Measurements from ENCODE around the gene TNFRSF14.

The TNFRSF14 gene

DNA sequence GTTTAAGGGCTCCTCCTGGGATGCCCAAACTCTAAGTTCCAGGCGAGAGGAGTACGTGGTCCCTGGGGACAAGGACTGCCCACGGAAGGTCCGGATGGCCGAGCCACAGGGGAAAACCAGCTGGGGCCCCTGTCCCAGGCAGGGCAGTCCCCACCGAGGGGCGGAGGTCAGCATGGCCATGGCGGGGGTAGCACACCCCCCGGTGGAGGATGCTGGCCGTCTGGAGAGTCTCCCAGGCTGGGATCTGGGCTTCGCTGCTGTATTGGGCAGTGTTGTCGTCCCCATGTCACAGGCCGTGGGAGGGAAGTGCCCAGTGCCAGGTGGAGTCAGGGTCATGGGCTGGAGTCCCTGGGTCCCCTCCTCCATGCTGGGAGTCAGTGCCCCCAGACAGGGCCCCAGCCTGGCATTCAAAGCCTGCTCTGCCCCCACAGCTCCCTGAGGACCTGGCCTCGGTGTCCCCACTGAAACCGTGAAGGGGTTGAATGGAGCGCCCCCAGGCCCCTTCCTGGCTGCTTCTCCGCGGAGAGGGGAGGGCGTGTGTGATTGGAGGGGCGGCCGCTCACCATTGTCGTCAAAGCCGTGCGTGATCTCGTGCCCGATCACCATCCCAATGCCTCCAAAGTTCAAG, 37.2 kb downstream of the TNFRSF14 start:
- DNase-seq (ENCODE audit: low read depth, low spot score): no peak

GRCh38 chr1:2594001-2594640, 38.0 kb downstream of the TNFRSF14 start:
- DNase-seq (ENCODE audit: low read depth, low spot score): no peak
- no peak overlapping the region for H3K4me3 ChIP-seq (ENCODE audit: low read length)

More for the DNA sequence above, 37.2 kb downstream of the TNFRSF14 start:
- H3K4me3 ChIP-seq (ENCODE audit: low read length): no peak overlapping the region

- DNase-seq (ENCODE audit: low read depth, low spot score): no peak
- H3K4me3 ChIP-seq (ENCODE audit: low read length): no peak overlapping the region
These were observed 38.5 kb downstream of the TNFRSF14 start for GRCh38 chr1:2594641-2595131.

DNA sequence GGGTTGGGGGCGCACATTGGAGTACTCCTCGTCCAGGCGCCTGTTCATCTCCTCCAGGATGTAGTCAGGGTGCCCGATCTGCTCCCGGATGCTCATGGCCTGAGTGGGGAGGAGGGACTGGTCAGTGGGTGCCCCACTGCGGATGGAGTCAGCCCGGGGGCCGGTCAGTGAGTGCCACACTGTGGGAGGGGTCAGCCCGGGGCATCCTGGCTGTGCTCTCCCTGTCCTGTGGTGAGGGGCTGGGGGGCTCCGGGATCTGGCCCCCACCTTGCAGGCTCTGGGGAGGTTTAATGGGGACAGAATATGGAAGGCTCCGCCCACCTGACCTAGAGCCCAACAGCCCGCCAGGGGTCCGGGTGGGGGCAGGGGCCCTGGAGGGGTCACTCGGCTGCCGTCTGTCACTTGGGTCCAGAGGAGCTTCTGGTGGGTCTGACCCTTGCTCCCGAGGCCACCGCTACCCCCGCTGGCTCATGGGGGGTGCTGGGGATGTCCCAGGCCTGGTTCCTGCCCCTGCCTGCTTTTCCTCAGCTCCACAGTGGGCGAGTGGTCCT, 39.2 kb downstream of the TNFRSF14 start:
- H3K4me3 ChIP-seq (ENCODE audit: low read length): no peak overlapping the region
- DNase-seq (ENCODE audit: low read depth, low spot score): no peak

GRCh38 chr1:2595812-2596529, 39.8 kb downstream of the TNFRSF14 start:
- no peak for DNase-seq (ENCODE audit: low read depth, low spot score)
- no peak overlapping the region for H3K4me3 ChIP-seq (ENCODE audit: low read length)

- DNase-seq (ENCODE audit: low read depth, low spot score): no peak
These were observed 40.6 kb downstream of the TNFRSF14 start for GRCh38 chr1:2596530-2597333.

GRCh38 chr1:2597441-2598328, 41.5 kb downstream of the TNFRSF14 start:
- no peak overlapping the region for H3K4me3 ChIP-seq (ENCODE audit: low read length)
- no peak for DNase-seq (ENCODE audit: low read depth, low spot score)

More at GRCh38 chr1:2596530-2597333, 40.6 kb downstream of the TNFRSF14 start:
- no peak overlapping the region for H3K4me3 ChIP-seq (ENCODE audit: low read length)

DNA sequence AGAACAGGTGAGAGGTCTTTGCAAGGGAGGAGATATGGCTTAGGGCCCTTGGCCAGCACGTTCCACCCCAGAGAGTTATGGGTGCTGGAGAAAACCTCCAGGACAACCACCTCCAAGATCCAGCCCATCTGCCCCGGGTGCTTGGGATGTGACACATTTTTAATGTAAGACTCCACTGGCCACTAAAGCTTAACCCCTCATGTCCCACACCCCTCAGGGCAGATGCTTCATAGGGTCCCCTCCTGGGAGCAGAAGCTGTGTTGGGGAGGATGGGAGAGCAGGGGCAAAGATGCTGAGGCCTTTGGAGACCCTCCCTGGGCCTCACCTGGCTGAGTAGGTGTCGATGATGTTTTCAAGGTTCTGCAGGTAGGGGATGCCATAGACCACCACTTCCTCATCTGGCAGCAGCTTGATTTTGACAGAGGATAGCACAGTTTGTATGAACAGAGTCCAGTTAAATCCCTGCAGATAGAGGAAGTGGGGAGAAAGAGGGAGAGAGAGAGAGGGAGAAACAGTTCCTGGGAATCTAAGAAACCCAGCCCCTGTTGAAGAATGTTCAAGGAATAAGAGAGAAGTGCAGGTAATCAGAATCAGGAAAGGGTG, 42.3 kb downstream of the TNFRSF14 start:
- H3K4me3 ChIP-seq (ENCODE audit: low read length): no peak overlapping the region
- DNase-seq (ENCODE audit: low read depth, low spot score): no peak

GRCh38 chr1:2601721-2602303, 45.6 kb downstream of the TNFRSF14 start:
- no peak overlapping the region for H3K4me3 ChIP-seq (ENCODE audit: low read length)
- DNase-seq (ENCODE audit: low read depth, low spot score): no peak

DNA sequence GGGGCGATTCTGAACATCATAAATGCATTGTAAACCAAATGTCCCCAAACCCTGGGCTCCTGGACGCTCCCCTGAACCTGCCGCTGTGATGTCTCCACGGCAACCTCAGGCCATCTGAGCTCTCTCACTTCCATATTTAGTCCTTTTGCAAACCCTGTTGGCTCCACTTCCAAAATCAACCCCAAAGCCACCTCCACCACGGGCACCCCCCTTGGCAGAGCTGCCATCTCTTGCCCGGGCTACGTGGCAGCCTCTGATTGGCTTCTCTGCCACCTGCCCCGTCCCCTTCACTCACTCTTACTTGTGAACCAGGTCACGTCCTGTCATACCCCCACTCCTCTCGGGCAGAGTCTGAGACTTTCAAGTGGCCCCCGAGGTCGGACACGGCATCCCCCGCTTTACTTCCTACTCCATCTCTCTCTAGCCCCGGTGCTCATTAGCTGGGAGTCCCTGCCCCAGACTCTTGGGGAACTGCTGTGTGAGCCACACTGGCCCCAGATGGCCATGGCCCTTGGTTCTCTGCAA, 46.2 kb downstream of the TNFRSF14 start:
- DNase-seq (ENCODE audit: low read depth, low spot score): no peak
- H3K4me3 ChIP-seq (ENCODE audit: low read length): no peak overlapping the region

DNA sequence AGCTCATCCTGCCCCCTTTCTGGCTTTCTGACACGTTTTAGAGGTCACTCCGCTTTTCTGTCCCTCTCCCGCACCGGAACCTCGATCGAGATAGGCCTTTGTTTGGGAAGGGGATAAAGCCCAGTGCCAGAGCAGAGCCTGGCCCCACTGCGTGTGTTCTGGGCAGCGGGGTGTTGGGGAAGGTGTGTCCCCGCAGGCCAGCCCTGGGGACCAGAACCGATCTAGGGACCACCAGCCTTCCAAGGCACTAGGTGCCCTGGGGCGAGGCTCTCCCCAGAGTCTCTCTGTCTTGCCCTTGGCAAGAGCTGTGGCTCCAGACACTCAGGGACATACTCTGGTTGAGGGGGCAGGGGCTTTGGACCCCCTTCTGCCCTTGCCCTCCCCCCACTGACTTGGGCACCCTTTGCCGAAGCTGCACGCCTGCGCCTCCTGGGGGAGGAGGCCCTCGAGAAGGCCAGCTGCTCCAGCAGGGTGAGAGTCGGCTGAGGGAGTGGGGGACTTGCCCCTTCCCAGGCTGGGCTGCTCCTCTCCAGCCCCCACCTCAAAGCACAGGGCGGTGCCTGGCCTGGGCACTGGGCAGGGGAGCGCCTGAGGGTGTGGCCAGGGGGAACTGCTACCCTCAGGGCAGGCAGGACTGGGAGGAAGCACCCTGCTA, 46.8 kb downstream of the TNFRSF14 start:
- no peak for DNase-seq (ENCODE audit: low read depth, low spot score)
- H3K4me3 ChIP-seq (ENCODE audit: low read length): no peak overlapping the region

DNA sequence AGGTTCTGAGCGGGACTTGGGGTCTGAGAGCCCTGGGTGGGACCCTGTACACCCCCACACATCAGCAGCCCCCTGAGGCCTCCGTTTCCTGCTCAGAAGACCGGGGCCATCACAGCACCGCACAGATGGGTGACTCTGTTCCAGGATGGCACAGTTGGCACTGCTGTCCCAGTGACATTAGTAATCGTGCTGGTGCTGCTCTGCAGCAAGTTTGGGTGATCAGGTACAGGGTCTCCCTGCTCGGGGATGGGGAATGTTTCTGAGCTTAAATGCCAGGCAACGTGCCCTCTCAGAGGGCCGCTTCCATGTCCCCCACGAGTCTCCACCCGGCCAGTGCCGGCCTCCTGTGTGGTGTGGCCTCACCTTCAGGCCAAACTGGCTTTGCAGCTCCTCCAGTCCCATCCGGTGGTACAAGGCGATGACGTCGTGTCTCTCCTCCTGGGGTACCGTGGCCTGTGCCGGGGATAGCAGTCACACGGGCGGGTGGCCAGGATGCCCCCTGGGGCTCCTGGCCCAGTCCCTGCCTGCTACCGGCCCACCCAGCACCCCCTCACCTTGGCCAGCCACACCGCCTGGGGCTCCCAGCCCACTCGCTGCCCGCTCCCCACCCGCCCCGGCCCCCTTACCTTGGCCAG, 47.5 kb downstream of the TNFRSF14 start:
- H3K4me3 ChIP-seq (ENCODE audit: low read length): no peak overlapping the region
- no peak for DNase-seq (ENCODE audit: low read depth, low spot score)

- no peak overlapping the region for H3K4me3 ChIP-seq (ENCODE audit: low read length)
- no peak for DNase-seq (ENCODE audit: low read depth, low spot score)
These were observed 48.1 kb downstream of the TNFRSF14 start for GRCh38 chr1:2604156-2604843.

GRCh38 chr1:2604844-2605508, 48.8 kb downstream of the TNFRSF14 start:
- no peak for DNase-seq (ENCODE audit: low read depth, low spot score)
- no peak overlapping the region for H3K4me3 ChIP-seq (ENCODE audit: low read length)

Measured in Jurkat, Clone E6-1 (cell line).